Measurements from ENCODE around the gene SEBOX. TPM values are rescaled to one million over a fixed set of nuclear protein-coding genes. Genes with fewer than 3 reads are reported as not detected.

SEBOX gene
- total RNA-seq, 1 donor from 2014 or later: not detected

GRCh38 chr17:28370035-28370743 is 5.2 kb upstream of the SEBOX start, which contains the start of gene VTN:
Gene VTN (minus strand): TSS chr17:28370307. CDS start chr17:28370203, 104 bp downstream.
- Mint-ChIP-seq H3K27ac (peak within 1 kb of the TSS; percentile 98), H3K4me3 (peak within 1 kb of the TSS; percentile 95), H3K27me3 (ENCODE audit: insufficient read depth) (no peaks in the 10 kb centered on the region), H3K36me3 (ENCODE audit: low read depth) (peaks cover 6% of the 10 kb centered on the region), H3K4me1 (ENCODE audit: low read depth) (peaks cover 14% of the 10 kb centered on the region), H3K9me3 (no peaks in the 10 kb centered on the region)
- intact Hi-C loops (cut with micrococcal nuclease): loop anchor here (5.0 kb wide), 3 partner anchors 37 to 227 kb away; partner anchors contain the start of genes SLC46A1 and SPAG5
- no peak for DNase-seq (ENCODE audit: low spot score)

GRCh38 chr17:28369684-28370034 is 4.7 kb upstream of the SEBOX start:
- no peak for DNase-seq (ENCODE audit: low spot score)
- H3K9me3 Mint-ChIP-seq: no peaks in the 10 kb centered on the region
- H3K36me3 Mint-ChIP-seq (ENCODE audit: low read depth): peaks cover 4% of the 10 kb centered on the region
- no peak overlapping the region for H3K4me3 Mint-ChIP-seq
- no peaks in the 10 kb centered on the region for H3K27me3 Mint-ChIP-seq (ENCODE audit: insufficient read depth)
- H3K4me1 Mint-ChIP-seq (ENCODE audit: low read depth): peaks cover 14% of the 10 kb centered on the region
- intact Hi-C loops (cut with micrococcal nuclease): loop anchor here (5.0 kb wide), 3 partner anchors 38 to 228 kb away; partner anchors contain the start of genes SLC46A1 and SPAG5
- no peak overlapping the region for H3K27ac Mint-ChIP-seq

GRCh38 chr17:28368915-28369683 is 4.1 kb upstream of the SEBOX start:
- intact Hi-C loops (cut with micrococcal nuclease): no loop called here
- Mint-ChIP-seq H3K27me3 (ENCODE audit: insufficient read depth) (no peaks in the 10 kb centered on the region), H3K4me1 (ENCODE audit: low read depth) (peaks cover 14% of the 10 kb centered on the region), H3K9me3 (no peaks in the 10 kb centered on the region), H3K36me3 (ENCODE audit: low read depth) (peaks cover 4% of the 10 kb centered on the region), H3K27ac (no peak overlapping the region), H3K4me3 (no peak overlapping the region)
- DNase-seq (ENCODE audit: low spot score): no peak

- Mint-ChIP-seq H3K4me3 (no peak overlapping the region), H3K36me3 (ENCODE audit: low read depth) (peaks cover 3% of the 10 kb centered on the region), H3K9me3 (no peaks in the 10 kb centered on the region), H3K27ac (no peak overlapping the region), H3K4me1 (ENCODE audit: low read depth) (peaks cover 9% of the 10 kb centered on the region), H3K27me3 (ENCODE audit: insufficient read depth) (no peaks in the 10 kb centered on the region)
- no peak for DNase-seq (ENCODE audit: low spot score)
- intact Hi-C loops (cut with micrococcal nuclease): no loop called here
These were observed 3.4 kb upstream of the SEBOX start for GRCh38 chr17:28368306-28368831.

GRCh38 chr17:28367641-28368305 is 2.8 kb upstream of the SEBOX start:
- no peak overlapping the region for H3K27ac Mint-ChIP-seq
- no peak overlapping the region for H3K4me3 Mint-ChIP-seq
- H3K36me3 Mint-ChIP-seq (ENCODE audit: low read depth): peaks cover 3% of the 10 kb centered on the region
- H3K9me3 Mint-ChIP-seq: no peaks in the 10 kb centered on the region
- intact Hi-C loops (cut with micrococcal nuclease): no loop called here
- DNase-seq (ENCODE audit: low spot score): no peak
- no peaks in the 10 kb centered on the region for H3K27me3 Mint-ChIP-seq (ENCODE audit: insufficient read depth)
- H3K4me1 Mint-ChIP-seq (ENCODE audit: low read depth): peaks cover 3% of the 10 kb centered on the region

GRCh38 chr17:28366605-28367004 is 1.6 kb upstream of the SEBOX start:
- Mint-ChIP-seq H3K36me3 (ENCODE audit: low read depth) (peaks cover 6% of the 10 kb centered on the region), H3K27me3 (ENCODE audit: insufficient read depth) (no peaks in the 10 kb centered on the region), H3K4me1 (ENCODE audit: low read depth) (no peaks in the 10 kb centered on the region), H3K9me3 (no peaks in the 10 kb centered on the region), H3K27ac (no peak overlapping the region), H3K4me3 (no peak overlapping the region)
- intact Hi-C loops (cut with micrococcal nuclease): no loop called here
- no peak for DNase-seq (ENCODE audit: low spot score)

GRCh38 chr17:28365487-28365886 is 488 bp upstream of the SEBOX start:
- intact Hi-C loops (cut with micrococcal nuclease): no loop called here
- no peak for DNase-seq (ENCODE audit: low spot score)
- H3K9me3 Mint-ChIP-seq: no peaks in the 10 kb centered on the region
- no peak overlapping the region for H3K27ac Mint-ChIP-seq
- no peaks in the 10 kb centered on the region for H3K27me3 Mint-ChIP-seq (ENCODE audit: insufficient read depth)
- H3K4me3 Mint-ChIP-seq: no peak overlapping the region
- peaks cover 16% of the 10 kb centered on the region for H3K36me3 Mint-ChIP-seq (ENCODE audit: low read depth)
- no peaks in the 10 kb centered on the region for H3K4me1 Mint-ChIP-seq (ENCODE audit: low read depth)

- DNase-seq (ENCODE audit: low spot score): no peak
- Mint-ChIP-seq H3K36me3 (ENCODE audit: low read depth) (peaks cover 23% of the 10 kb centered on the region), H3K4me1 (ENCODE audit: low read depth) (no peaks in the 10 kb centered on the region), H3K4me3 (no peak overlapping the region), H3K27me3 (ENCODE audit: insufficient read depth) (no peaks in the 10 kb centered on the region), H3K9me3 (no peaks in the 10 kb centered on the region), H3K27ac (no peak overlapping the region)
- intact Hi-C loops (cut with micrococcal nuclease): no loop called here
These were observed 986 bp downstream of the SEBOX start for GRCh38 chr17:28363776-28364650.

GRCh38 chr17:28363186-28363585 is 1.8 kb downstream of the SEBOX start:
- Mint-ChIP-seq H3K4me3 (no peak overlapping the region), H3K27ac (no peak overlapping the region), H3K9me3 (no peaks in the 10 kb centered on the region), H3K27me3 (ENCODE audit: insufficient read depth) (no peaks in the 10 kb centered on the region), H3K36me3 (ENCODE audit: low read depth) (peaks cover 25% of the 10 kb centered on the region), H3K4me1 (ENCODE audit: low read depth) (peaks cover 5% of the 10 kb centered on the region)
- intact Hi-C loops (cut with micrococcal nuclease): no loop called here
- no peak for DNase-seq (ENCODE audit: low spot score)

GRCh38 chr17:28357901-28358197 is 7.2 kb downstream of the SEBOX start:
- no peak for DNase-seq (ENCODE audit: low spot score)
- Mint-ChIP-seq H3K27me3 (ENCODE audit: insufficient read depth) (no peaks in the 10 kb centered on the region), H3K4me3 (peak overlapping the region; percentile 95), H3K27ac (peak overlapping the region; percentile 92), H3K4me1 (ENCODE audit: low read depth) (peaks cover 32% of the 10 kb centered on the region), H3K9me3 (no peaks in the 10 kb centered on the region), H3K36me3 (ENCODE audit: low read depth) (peaks cover 55% of the 10 kb centered on the region)
- intact Hi-C loops (cut with micrococcal nuclease): loop anchor here (1.0 to 2.0 kb wide), 6 partner anchors 13 to 465 kb away; partner anchors contain the start of genes IFT20, LYRM9, SARM1 and TMEM97

GRCh38 chr17:28357061-28357900 is 7.7 kb downstream of the SEBOX start, which contains the start of gene POLDIP2:
Gene POLDIP2 (minus strand): TSS chr17:28357527. CDS start chr17:28357448, 79 bp downstream.
- DNase-seq (ENCODE audit: low spot score): peak; percentile 97
- Mint-ChIP-seq H3K36me3 (ENCODE audit: low read depth) (peaks cover 56% of the 10 kb centered on the region), H3K4me3 (peak within 1 kb of the TSS; percentile 95), H3K27me3 (ENCODE audit: insufficient read depth) (no peaks in the 10 kb centered on the region), H3K27ac (peak within 1 kb of the TSS; percentile 92), H3K4me1 (ENCODE audit: low read depth) (peaks cover 32% of the 10 kb centered on the region), H3K9me3 (no peaks in the 10 kb centered on the region)
- intact Hi-C loops (cut with micrococcal nuclease): loop anchor here (1.0 to 2.0 kb wide), 6 partner anchors 14 to 464 kb away; partner anchors contain the start of genes IFT20, LYRM9, SARM1 and TMEM97

All from activated T-helper 1 cell treated with anti-CD3 and anti-CD28 coated beads, Interleukin-12 subunit alpha, Interleukin-12 subunit beta, Interleukin-2, Interleukin-4 antibody, amounts not matched to agents 30 ng/mL and 10 ng/mL and 1 ng/mL, durations not matched to agents 14 hours and 24 hours and 36 hours (primary cell).